ENCODE data around the gene HFM1.
"Not testable (repeated sequence)": the region's sequence is repeated elsewhere in the genome, so short reads cannot be mapped to it uniquely, and the experiment has no call there.

HFM1 gene

DNA sequence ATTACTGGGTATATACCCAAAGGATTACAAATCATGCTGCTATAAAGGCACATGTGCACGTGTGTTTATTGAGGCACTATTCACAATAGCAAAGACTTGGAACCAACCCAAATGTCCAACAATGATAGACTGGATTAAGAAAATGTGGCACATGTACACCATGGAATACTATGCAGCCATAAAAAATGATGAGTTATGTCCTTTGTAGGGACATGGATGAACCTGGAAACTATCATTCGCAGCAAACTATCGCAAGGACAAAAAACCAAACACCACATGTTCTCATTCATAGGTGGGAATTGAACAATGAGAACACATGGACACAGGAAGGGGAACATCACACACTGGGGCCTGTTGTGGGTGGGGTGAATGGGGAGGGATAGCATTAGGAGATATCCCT is 32.4 kb downstream of the HFM1 start:
- not testable (repeated sequence) for DNase-seq

DNA sequence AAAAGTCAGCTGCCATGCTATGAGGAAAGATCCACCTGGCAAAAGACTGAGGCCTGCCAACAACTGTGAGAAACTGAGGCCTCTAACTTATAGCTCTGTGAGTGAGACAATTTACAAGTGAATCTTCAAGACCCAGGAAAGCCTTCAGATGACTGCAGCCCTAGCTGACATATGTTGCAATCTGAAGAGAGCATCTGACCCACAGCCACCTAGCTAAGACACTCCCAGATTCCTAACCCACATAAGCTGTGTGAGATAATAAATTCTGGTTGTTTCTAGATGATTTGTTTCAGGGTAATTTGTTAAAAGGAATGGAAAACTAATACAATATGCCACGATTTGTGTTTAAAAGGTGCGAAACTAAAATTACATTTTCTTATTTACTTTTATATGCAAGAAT is 55.1 kb downstream of the HFM1 start:
- DNase-seq = no peak

- DNase-seq = no peak
These were observed 57.8 kb downstream of the HFM1 start for GRCh38 chr1:91346824-91347223.

DNA sequence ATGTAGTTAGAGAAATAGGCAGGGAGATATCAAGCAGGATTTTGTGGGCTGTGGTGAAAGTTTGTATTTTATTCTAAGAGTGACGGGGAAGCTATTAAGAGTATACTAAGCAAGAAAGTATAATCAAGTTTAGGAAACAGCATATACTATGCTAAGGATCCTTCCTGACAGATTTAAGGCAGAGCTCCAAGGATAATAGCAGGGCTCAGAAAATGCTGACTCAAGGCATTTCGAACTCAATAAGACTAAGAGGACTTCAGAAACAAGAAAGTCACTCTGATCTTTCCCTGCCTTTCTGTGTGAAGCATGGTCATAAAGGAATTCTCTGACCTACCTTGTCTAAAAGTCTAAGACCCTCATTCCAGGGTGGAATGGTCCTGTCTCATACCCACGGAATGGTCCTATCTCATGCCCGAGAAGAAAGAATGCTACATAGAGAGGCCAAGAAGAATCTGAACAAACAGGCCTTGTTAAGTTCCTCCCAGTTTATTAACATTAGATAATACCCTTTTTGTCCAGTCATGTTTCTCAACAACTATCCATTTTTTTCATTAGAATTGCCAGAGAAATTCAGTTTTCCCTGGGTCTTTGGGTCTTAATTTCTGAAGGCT is 59.1 kb downstream of the HFM1 start:
- DNase-seq = no peak

DNA sequence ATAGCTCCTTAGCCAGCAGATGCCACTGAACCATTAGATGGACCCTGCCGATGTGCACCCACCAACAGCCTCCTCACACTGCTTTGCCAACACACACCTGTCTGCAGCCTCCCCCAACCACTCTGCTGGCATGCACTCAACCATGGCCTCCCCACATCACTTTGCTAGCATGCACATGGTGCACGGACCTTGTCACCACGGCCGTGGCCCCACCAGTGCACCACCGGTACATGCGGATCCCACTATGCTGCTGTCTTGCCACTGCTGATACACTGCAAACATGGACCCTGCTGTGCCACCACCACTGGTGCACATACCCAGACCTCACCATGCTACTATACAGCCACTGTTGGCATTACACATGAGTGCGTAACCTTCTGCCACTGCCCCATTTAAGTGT is 66.1 kb downstream of the HFM1 start:
- DNase-seq = no peak

GRCh38 chr1:91335603-91336002 is 69.0 kb downstream of the HFM1 start:
- no peak for DNase-seq

GRCh38 chr1:91334856-91335255 is 69.8 kb downstream of the HFM1 start:
- DNase-seq = no peak

DNA sequence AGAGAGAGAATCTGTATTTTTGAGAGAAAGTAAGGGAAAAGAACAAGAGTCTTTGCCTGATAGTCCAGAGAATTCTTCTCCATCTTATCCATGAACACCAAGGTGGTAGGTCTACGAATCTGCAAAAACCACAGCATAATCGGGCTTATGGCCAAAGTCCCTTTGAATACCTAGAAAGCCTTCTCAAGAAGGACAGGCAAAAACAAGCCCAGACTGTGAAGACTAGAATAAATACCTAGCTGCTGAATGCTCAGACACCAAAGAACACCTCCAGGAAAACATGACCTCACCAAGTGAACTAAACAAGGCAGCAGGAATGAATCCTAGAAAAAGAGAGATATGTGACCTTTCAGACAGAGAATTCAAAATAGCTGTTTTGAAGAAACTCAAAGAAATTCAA is 79.2 kb downstream of the HFM1 start:
- DNase-seq = no peak

DNA sequence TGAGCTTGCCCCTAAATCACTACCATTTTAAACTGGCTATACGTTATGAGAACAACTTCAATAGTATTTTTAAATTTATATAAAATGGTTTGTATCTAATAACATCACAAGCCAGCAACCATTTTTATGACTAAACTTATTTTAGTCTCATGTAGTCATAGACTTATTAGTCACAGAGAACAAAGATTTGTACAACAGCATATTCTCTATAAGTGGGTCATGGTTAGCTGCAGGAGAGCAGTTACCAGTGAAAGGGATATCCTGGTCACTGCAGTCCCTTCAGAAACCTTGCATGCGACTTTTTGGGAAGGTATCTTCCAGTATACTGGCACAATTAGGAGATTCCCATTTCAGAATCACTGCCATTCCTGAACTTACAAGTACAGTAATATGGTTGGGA is 90.0 kb downstream of the HFM1 start:
- DNase-seq = no peak

GRCh38 chr1:91311672-91312071 is 93.0 kb downstream of the HFM1 start:
- no peak for DNase-seq

DNA sequence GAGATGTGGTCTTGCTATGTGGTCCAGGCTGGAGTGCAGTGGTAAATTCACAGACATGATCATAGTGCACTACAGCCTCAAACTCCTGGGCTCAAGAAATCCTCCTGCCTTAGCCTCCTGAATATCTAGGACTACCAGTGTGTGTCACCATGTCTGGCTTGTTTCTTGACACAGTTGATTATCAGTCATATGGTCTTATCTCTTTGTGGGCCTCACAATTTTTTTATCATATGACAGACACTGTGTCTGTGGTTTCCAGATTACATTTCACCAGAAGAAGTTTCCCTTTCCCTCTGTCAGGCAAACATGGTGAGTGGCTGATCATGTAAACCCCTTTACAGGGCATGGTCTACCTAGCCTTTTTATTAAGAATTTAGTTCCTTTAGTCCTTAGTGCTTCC is 96.1 kb downstream of the HFM1 start:
- no peak for DNase-seq

DNA sequence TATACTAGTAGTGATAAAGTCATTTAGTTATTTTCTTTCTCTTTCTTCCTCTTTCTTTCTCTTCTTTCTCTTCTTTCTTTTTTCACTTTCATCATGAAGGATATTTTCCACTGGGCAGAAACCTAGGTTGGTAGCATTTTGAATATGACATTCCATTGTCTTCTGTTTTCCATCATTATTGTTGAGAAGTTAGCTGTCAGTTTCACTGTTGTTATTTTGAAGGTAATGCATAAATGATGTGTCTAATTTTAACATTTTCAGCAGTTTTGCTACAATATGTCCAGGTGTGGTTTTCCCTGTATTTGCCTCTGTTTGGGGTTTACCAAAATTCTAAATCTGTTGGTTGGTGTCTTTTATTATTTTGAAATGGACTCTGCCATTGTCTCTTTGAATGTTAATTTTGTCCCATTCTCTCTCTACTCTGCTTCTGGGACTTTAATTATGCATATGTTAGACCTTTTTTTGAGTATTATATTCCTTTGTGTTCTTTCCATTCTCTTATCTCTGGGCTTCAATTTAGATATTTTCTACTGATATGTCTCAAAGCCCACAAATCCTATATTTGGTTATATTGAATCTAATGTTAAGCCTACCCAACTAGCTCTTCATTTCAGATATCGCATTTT is 96.7 kb downstream of the HFM1 start:
- no peak for DNase-seq

GRCh38 chr1:91303165-91303564 is 101.5 kb downstream of the HFM1 start:
- DNase-seq = no peak

- DNase-seq = not testable (repeated sequence)
These were observed 115.6 kb downstream of the HFM1 start for GRCh38 chr1:91288843-91289553.

DNA sequence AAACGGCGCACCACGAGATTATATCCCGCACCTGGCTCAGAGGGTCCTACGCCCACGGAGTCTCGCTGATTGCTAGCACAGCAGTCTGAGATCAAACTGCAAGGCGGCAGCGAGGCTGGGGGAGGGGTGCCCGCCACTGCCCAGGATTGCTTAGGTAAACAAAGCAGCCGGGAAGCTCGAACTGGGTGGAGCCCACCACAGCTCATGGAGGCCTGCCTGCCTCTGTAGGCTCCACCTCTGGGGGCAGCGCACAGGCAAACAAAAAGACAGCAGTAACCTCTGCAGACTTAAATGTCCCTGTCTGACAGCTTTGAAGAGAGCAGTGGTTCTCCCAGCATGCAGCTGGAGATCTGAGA is 117.7 kb downstream of the HFM1 start:
- not testable (repeated sequence) for DNase-seq

GRCh38 chr1:91286259-91286961 is 118.2 kb downstream of the HFM1 start:
- DNase-seq = not testable (repeated sequence)

DNA sequence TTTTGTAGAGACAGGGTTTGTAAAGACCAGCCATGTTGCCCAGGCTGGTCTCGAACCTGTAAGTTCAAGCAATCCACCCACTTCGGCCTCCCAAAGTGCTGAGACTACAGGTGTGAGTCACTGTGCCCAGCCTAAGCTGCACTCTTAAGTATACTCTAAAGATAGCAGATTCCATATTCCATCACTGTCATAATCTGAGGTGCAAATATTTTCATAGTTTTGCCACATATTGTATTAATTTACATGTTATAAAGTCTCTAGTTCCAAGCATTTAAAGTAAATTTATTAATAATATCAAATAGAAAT is 121.3 kb downstream of the HFM1 start:
- DNase-seq = no peak

- peak; percentile 15 to 44 for DNase-seq
These were observed 121.8 kb downstream of the HFM1 start for GRCh38 chr1:91282695-91283420.

DNA sequence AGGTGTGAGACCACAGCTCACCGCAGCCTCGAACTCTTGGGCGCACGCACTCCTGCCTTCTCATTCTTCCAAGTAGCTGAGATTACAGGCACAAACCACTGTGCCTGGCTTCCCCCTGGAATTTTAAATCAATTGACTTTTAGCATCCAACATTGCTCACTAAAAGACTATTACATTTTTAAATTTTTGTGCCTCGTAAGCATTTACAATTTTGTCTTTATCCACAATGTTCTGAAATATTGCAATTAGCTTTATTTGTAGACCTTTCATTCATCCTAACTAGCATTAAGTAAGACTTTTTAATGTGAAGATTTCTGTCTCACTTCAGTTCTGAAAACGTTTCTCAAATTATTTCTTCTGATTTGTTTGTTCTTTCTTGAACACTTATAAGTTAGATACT is 122.9 kb downstream of the HFM1 start:
- no peak for DNase-seq

GRCh38 chr1:91278754-91279153 is 125.9 kb downstream of the HFM1 start:
- peak; percentile 9 to 15 for DNase-seq

- no peak for DNase-seq
These were observed 130.8 kb downstream of the HFM1 start for GRCh38 chr1:91273875-91274274.

- no peak for DNase-seq
These were observed 143.0 kb downstream of the HFM1 start for GRCh38 chr1:91261655-91262054.

DNA sequence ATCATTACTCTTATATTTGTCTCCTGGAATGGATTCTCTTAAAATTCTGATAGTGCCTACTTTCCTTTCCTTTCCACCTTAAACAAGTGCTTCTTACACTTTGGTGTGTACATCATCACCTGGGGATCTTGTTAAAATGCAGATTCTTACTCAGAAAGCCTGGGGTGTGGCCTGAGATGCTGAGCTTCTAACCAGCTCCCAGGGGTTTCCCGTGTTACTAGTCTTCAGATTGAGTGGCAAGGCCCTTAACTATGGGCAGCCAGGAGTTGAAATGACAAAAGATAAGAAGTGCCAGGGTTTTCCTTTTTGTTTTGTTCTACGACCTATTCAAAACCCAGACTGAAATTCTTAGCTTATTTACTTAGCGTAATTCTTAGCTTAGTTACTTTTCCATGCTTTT is 159.2 kb downstream of the HFM1 start:
- no peak for DNase-seq
